Breast epithelium (tissue), 3 donors: Measurements from ENCODE around the gene PSMD3.

ENCODE experiments used
- POLR2A ChIP-seq: fragments of 450-650 bp; IDR thresholded peaks from one replicate; pipeline ENCODE4 v1.6.1; 2016; ENCODE audit warnings: antibody characterized with exemption, mild to moderate bottlenecking, moderate library complexity
- POLR2AphosphoS5 ChIP-seq, 3 donors: sonication (generic); formaldehyde crosslinking; IDR thresholded peaks; one replicate each; pipeline ENCODE4 v1.6.1; 2017; ENCODE audit warnings: antibody characterized with exemption in 3 of 3
- TF ChIP-seq, protein P1 (sequence below), 3 donors: fragments of 450-650 bp; IDR thresholded peaks; one replicate each; pipeline ENCODE4 v1.5.1; 2016 to 2017; ENCODE audit warnings: antibody characterized with exemption in 3 of 3, mild to moderate bottlenecking in 3 of 3, moderate library complexity in 3 of 3

GRCh38 chr17:39962642-39963220 is 17.9 kb upstream of the PSMD3 start, which contains the start of gene GSDMA:
- TF ChIP-seq, protein P1, sequence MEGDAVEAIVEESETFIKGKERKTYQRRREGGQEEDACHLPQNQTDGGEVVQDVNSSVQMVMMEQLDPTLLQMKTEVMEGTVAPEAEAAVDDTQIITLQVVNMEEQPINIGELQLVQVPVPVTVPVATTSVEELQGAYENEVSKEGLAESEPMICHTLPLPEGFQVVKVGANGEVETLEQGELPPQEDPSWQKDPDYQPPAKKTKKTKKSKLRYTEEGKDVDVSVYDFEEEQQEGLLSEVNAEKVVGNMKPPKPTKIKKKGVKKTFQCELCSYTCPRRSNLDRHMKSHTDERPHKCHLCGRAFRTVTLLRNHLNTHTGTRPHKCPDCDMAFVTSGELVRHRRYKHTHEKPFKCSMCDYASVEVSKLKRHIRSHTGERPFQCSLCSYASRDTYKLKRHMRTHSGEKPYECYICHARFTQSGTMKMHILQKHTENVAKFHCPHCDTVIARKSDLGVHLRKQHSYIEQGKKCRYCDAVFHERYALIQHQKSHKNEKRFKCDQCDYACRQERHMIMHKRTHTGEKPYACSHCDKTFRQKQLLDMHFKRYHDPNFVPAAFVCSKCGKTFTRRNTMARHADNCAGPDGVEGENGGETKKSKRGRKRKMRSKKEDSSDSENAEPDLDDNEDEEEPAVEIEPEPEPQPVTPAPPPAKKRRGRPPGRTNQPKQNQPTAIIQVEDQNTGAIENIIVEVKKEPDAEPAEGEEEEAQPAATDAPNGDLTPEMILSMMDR (IDR thresholded peaks at IDR 0.05) = no peak
- TF ChIP-seq POLR2A = no peak
- no peak for TF ChIP-seq POLR2AphosphoS5 (IDR thresholded peaks at IDR 0.05)
